GM23248 (cell line): ENCODE data around the gene TDRD7. TPM values are rescaled to one million over a fixed set of nuclear protein-coding genes. Genes with fewer than 3 reads are reported as not detected.

Source experiments
- DNase-seq: peaks from one replicate; pipeline ENCODE4 v3.0.0-alpha.2; 2015
- H2AFZ ChIP-seq: fragments of 200-600 bp; sonication (generic); 2 replicates; pipeline ENCODE4 v1.6.1; 2016; ENCODE audit warnings: antibody characterized with exemption
- H3F3A ChIP-seq: fragments of 200-600 bp; sonication (generic); 2 replicates; pipeline ENCODE4 v1.6.1; 2016; ENCODE audit warnings: mild to moderate bottlenecking, antibody characterized with exemption, mixed run types; ENCODE audit not compliant: insufficient read depth
- H3K27ac ChIP-seq: fragments of 200-600 bp; sonication (generic); 2 replicates; pipeline ENCODE4 v1.5.1; 2016; ENCODE audit warnings: mild to moderate bottlenecking
- H3K27me3 ChIP-seq: fragments of 200-600 bp; sonication (generic); replicated peaks from 2 replicates; pipeline ENCODE4 v1.6.1; 2016; ENCODE audit warnings: mild to moderate bottlenecking; ENCODE audit not compliant: insufficient read depth
- H3K36me3 ChIP-seq: fragments of 200-600 bp; sonication (generic); 2 replicates; pipeline ENCODE4 v1.6.1; 2016; ENCODE audit warnings: low read depth, mild to moderate bottlenecking
- H3K4me1 ChIP-seq: fragments of 200-600 bp; sonication (generic); 2 replicates; pipeline ENCODE4 v1.6.1; 2016; ENCODE audit warnings: mild to moderate bottlenecking; ENCODE audit not compliant: insufficient read depth
- H3K4me2 ChIP-seq: fragments of 200-600 bp; sonication (generic); one replicate; pipeline ENCODE4 v1.6.1; 2016; ENCODE audit warnings: mild to moderate bottlenecking; ENCODE audit not compliant: unreplicated experiment
- H3K4me3 ChIP-seq: fragments of 200-600 bp; sonication (generic); 2 replicates; pipeline ENCODE4 v1.5.1; 2016; ENCODE audit warnings: mild to moderate bottlenecking
- H3K79me2 ChIP-seq: fragments of 200-600 bp; sonication (generic); 2 replicates; pipeline ENCODE4 v1.6.1; 2016; ENCODE audit warnings: mild to moderate bottlenecking; ENCODE audit not compliant: insufficient read depth
- H3K9ac ChIP-seq: fragments of 200-600 bp; sonication (generic); 2 replicates; pipeline ENCODE4 v1.6.1; 2016; ENCODE audit warnings: mild to moderate bottlenecking
- H3K9me2 ChIP-seq: fragments of 200-600 bp; sonication (generic); 2 replicates; pipeline ENCODE4 v1.6.1; 2016; ENCODE audit warnings: mixed run types, mild to moderate bottlenecking, moderate library complexity; ENCODE audit not compliant: insufficient read depth
- H3K9me3 ChIP-seq: fragments of 200-600 bp; sonication (generic); one replicate; pipeline ENCODE4 v1.6.1; 2017; ENCODE audit warnings: low read depth
- H4K20me1 ChIP-seq: fragments of 200-600 bp; sonication (generic); 2 replicates; pipeline ENCODE4 v1.6.0; 2016; ENCODE audit not compliant: insufficient read depth
- EZH2 ChIP-seq: fragments of 200-600 bp; sonication (generic); IDR thresholded peaks from 2 replicates; pipeline ENCODE4 v1.6.1; 2018; ENCODE audit warnings: antibody characterized with exemption, mild to moderate bottlenecking; ENCODE audit not compliant: insufficient read depth, poor library complexity, severe bottlenecking
- EZH2phosphoT487 ChIP-seq: fragments of 200-600 bp; sonication (generic); IDR thresholded peaks from 2 replicates; pipeline ENCODE4 v1.6.1; 2018; ENCODE audit warnings: antibody characterized with exemption, moderate library complexity, mild to moderate bottlenecking, low read depth; ENCODE audit not compliant: insufficient read depth
- WGBS, 2 experiments: methylation state at CpG; one replicate each; pipeline ENCODE4 v1.1.6; 2015 to 2017; ENCODE audit warnings: low lambda C conversion rate in 2 of 2, low coverage in 1 of 2; ENCODE audit errors: missing lambda C conversion rate in 2 of 2; 5-methylcytosine and 5-hydroxymethylcytosine counted together
- in situ Hi-C: fragments of 300-500 bp; cut with MboI; formaldehyde crosslinking; loops from 2 replicates; pipeline ENCODE4 v1.15.0; 2020
- polyA plus RNA-seq: library from polyadenylated mRNA; unstranded; fragments of >200 nt; fragmentation: Nextera tagmentation; extraction: Ambion mirVana; gene quantifications from 2 replicates; pipeline ENCODE4 v1.2.1, GENCODE V29; 2016
- total RNA-seq: library from RNA; depleted of rRNA; stranded (reverse); fragments of >200 nt; shearing (Covaris generic); gene quantifications from 2 replicates; pipeline ENCODE4 v1.2.3, GENCODE V29; 2014

TDRD7 gene
- total and polyA plus RNA-seq, 2 experiments from 2014 or later = 4.9 to 6.6 TPM

GRCh38 chr9:97388721-97389238 lies 23.1 kb upstream of the TDRD7 start:
- 17 to 20% methylated on average over 5 of the region's 5 CpGs for WGBS, 2 experiments
- H2AFZ ChIP-seq = no peak overlapping the region
- no peaks in the 10 kb centered on the region for H3K79me2 ChIP-seq
- no peaks in the 10 kb centered on the region; the same call in none of the 2 replicates for H3K27me3 ChIP-seq
- in situ Hi-C loops = no loop called here
- no peaks in the 10 kb centered on the region for H3K9me2 ChIP-seq
- H3K4me3 ChIP-seq = no peak overlapping the region
- TF ChIP-seq EZH2 = no peak
- no peak for TF ChIP-seq EZH2phosphoT487
- H3K4me2 ChIP-seq = no peak overlapping the region
- no peaks in the 10 kb centered on the region for H3K9me3 ChIP-seq
- H3F3A ChIP-seq = no peaks in the 10 kb centered on the region
- H3K4me1 ChIP-seq = no peaks in the 10 kb centered on the region
- no peak overlapping the region for H3K9ac ChIP-seq
- H3K27ac ChIP-seq = no peak overlapping the region
- H3K36me3 ChIP-seq = no peaks in the 10 kb centered on the region
- DNase-seq = peak; percentile 35
- H4K20me1 ChIP-seq = no peaks in the 10 kb centered on the region

- WGBS, 2 experiments = 65 to 72% methylated on average over 2 to 3 of the region's 3 CpGs
- in situ Hi-C loops = no loop called here
Measured at GRCh38 chr9:97389249-97389648, 22.6 kb upstream of the TDRD7 start.

GRCh38 chr9:97390791-97391406 lies 21.0 kb upstream of the TDRD7 start:
- no peaks in the 10 kb centered on the region; the same call in none of the 2 replicates for H3K27me3 ChIP-seq
- no peaks in the 10 kb centered on the region for H4K20me1 ChIP-seq
- no peaks in the 10 kb centered on the region for H3F3A ChIP-seq
- in situ Hi-C loops = loop anchor here (10.0 kb wide), 1 partner anchor 516 kb away; no protein-coding TSS in a partner anchor
- H3K79me2 ChIP-seq = no peaks in the 10 kb centered on the region
- no peaks in the 10 kb centered on the region for H3K4me1 ChIP-seq
- no peak for DNase-seq
- H3K9me2 ChIP-seq = no peaks in the 10 kb centered on the region
- H3K9me3 ChIP-seq = no peaks in the 10 kb centered on the region
- WGBS, 2 experiments = 43 to 48% methylated on average over 10 of the region's 10 CpGs
- H3K4me2 ChIP-seq = no peak overlapping the region
- no peak overlapping the region for H3K27ac ChIP-seq
- no peak for TF ChIP-seq EZH2phosphoT487
- TF ChIP-seq EZH2 = no peak
- no peak overlapping the region for H2AFZ ChIP-seq
- H3K4me3 ChIP-seq = no peak overlapping the region
- H3K9ac ChIP-seq = no peak overlapping the region
- H3K36me3 ChIP-seq = no peaks in the 10 kb centered on the region

More at GRCh38 chr9:97389249-97389648, 22.6 kb upstream of the TDRD7 start:
- Histone ChIP-seq H3K9me2 (no peaks in the 10 kb centered on the region), H3K4me2 (no peak overlapping the region), H3K4me3 (no peak overlapping the region), H3K4me1 (no peaks in the 10 kb centered on the region), H4K20me1 (no peaks in the 10 kb centered on the region), H3K27ac (no peak overlapping the region), H3K79me2 (no peaks in the 10 kb centered on the region), H3F3A (no peaks in the 10 kb centered on the region), H3K27me3 (no peaks in the 10 kb centered on the region; the same call in none of the 2 replicates), H3K9me3 (no peaks in the 10 kb centered on the region), H3K36me3 (no peaks in the 10 kb centered on the region), H2AFZ (no peak overlapping the region), H3K9ac (no peak overlapping the region)
- no peak for DNase-seq
- TF ChIP-seq EZH2 (no peak), EZH2phosphoT487 (no peak)

- Histone ChIP-seq H3K9me3 (no peaks in the 10 kb centered on the region), H3K27me3 (no peaks in the 10 kb centered on the region), H4K20me1 (no peaks in the 10 kb centered on the region), H3K4me2 (no peak overlapping the region), H3K36me3 (no peaks in the 10 kb centered on the region), H3K4me3 (no peak overlapping the region), H2AFZ (no peak overlapping the region), H3K9me2 (no peaks in the 10 kb centered on the region), H3K79me2 (no peaks in the 10 kb centered on the region), H3K27ac (no peak overlapping the region), H3K9ac (no peak overlapping the region), H3F3A (no peaks in the 10 kb centered on the region), H3K4me1 (peaks cover 3% of the 10 kb centered on the region; the same call in 1 of the 2 replicates)
- no peak for TF ChIP-seq EZH2phosphoT487
- no peak for TF ChIP-seq EZH2
- no peak for DNase-seq
- in situ Hi-C loops = loop anchor here (10.0 kb wide), 1 partner anchor 520 kb away; no protein-coding TSS in a partner anchor
- WGBS, 2 experiments = 64 to 85% methylated on average over 3 of the region's 3 CpGs
Measured at GRCh38 chr9:97394881-97395280, 17.0 kb upstream of the TDRD7 start.
